Measurements from ENCODE around the gene RNF223.

Gene RNF223

DNA sequence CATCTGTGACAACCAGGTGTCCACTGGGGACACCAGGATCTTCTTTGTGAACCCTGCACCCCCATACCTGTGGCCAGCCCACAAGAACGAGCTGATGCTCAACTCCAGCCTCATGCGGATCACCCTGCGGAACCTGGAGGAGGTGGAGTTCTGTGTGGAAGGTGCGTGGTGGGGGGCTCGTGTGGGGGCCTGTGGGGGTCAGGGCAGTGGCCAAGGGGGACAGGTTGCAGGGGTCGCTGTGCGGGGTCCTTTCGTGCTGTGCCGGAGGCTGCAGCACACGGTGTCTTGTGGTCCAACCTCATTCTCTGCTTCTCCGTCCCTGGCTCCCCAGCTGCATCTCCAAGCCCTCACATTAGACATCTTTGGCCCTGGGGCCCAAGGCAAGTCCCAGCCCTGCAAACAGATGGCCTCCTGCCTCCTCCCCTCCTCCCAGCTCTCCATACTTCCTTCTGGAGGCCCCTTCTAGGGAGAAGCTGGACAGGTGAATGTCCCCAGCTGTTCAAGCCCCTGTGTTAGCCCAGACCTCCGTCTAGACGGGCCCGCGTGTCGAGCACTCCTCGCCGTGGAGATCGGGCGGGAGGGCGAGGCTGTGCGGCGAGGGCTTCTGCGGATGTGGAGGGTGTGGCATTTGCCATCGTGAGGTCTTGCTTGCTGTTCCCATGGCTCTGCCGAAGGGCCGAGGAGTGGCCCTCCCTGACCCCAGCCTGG lies 51.6 kb downstream of the RNF223 start:
- TF ChIP-seq, protein P1, sequence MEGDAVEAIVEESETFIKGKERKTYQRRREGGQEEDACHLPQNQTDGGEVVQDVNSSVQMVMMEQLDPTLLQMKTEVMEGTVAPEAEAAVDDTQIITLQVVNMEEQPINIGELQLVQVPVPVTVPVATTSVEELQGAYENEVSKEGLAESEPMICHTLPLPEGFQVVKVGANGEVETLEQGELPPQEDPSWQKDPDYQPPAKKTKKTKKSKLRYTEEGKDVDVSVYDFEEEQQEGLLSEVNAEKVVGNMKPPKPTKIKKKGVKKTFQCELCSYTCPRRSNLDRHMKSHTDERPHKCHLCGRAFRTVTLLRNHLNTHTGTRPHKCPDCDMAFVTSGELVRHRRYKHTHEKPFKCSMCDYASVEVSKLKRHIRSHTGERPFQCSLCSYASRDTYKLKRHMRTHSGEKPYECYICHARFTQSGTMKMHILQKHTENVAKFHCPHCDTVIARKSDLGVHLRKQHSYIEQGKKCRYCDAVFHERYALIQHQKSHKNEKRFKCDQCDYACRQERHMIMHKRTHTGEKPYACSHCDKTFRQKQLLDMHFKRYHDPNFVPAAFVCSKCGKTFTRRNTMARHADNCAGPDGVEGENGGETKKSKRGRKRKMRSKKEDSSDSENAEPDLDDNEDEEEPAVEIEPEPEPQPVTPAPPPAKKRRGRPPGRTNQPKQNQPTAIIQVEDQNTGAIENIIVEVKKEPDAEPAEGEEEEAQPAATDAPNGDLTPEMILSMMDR (IDR thresholded peaks at IDR 0.05; ENCODE audit: insufficient read depth, low read length, poor library complexity, severe bottlenecking), result no peak
- no peaks in the 10 kb centered on the region for H3K27me3 ChIP-seq (replicated peaks; ENCODE audit: control insufficient read depth, insufficient read depth, low read length)
- no peak for DNase-seq (ENCODE audit: extremely low read depth, insufficient read length)
- H3K36me3 ChIP-seq (ENCODE audit: control insufficient read depth, insufficient read depth, low read length), result no peaks in the 10 kb centered on the region
- no peak overlapping the region for H3K4me3 ChIP-seq (replicated peaks; ENCODE audit: low read depth, low read length)

DNA sequence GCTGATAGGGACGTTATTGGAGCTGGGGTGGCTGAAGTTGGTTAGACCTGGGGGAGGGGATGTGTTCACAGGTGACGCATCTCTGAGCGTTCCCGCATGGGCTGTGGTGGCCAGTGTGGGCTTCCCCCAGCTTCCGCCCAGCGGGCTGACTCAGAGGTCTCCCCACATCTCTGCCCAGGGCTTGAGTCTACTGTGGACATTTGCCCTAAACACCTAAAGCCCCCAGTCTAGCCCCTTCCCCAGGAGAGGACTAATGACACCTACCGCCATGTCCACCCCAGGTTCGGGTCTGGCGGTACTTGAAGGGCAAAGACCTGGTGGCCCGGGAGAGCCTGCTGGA lies 52.2 kb downstream of the RNF223 start:
- Histone ChIP-seq H3K36me3 (ENCODE audit: control insufficient read depth, insufficient read depth, low read length) (no peaks in the 10 kb centered on the region), H3K4me3 (replicated peaks; ENCODE audit: low read depth, low read length) (no peak overlapping the region), H3K27me3 (replicated peaks; ENCODE audit: control insufficient read depth, insufficient read depth, low read length) (no peaks in the 10 kb centered on the region)
- no peak for DNase-seq (ENCODE audit: extremely low read depth, insufficient read length)
- TF ChIP-seq, protein P1 (IDR thresholded peaks at IDR 0.05; ENCODE audit: insufficient read depth, low read length, poor library complexity, severe bottlenecking), result no peak

DNA sequence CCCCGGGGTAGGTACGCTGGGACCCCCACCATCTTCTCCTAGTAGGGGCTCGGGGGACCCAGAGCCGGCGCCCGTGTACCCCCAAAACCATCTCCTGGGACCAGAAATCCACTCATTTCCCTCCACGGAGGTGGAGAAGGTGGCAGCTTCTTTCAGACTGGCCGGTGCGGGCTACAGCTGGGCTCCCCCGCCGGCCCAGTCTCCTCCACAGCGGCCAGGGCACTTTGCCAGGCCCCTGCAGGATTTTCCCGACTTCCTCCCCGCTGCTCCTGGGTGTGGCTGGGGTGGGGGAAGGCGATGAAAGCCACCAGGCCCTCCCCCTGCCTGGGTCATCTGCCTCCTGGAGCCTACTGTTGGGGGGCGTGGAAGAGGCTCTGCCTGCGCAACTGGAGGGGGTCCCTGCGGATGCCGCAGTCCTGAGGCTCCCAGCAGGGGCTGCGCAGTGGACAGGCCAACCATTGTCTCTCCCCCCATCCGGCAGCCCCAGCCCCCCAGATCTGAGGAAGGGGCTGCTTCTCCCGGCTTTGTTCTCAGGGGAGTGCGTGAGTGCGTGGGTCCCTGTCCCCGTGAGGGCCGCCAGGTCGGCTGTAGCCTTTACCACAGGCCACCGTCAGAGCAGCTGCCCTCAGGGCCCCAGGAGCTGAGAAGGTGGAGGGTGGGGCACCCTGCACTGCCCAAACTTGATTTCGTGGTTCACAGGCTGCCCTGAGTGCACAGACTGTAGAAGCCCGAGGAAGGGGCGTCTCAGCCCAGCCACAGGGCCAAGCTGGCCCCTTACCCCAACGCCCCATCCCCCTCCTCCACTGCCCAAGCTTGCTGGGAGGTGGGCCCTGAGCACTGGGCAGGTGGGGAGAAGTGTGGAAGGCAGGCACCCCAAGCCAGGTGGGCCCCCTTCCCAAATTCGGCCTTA lies 52.8 kb downstream of the RNF223 start:
- DNase-seq (ENCODE audit: extremely low read depth, insufficient read length), result no peak
- TF ChIP-seq, protein P1 (IDR thresholded peaks at IDR 0.05; ENCODE audit: insufficient read depth, low read length, poor library complexity, severe bottlenecking), result no peak
- no peaks in the 10 kb centered on the region for H3K36me3 ChIP-seq (ENCODE audit: control insufficient read depth, insufficient read depth, low read length)
- H3K4me3 ChIP-seq (replicated peaks; ENCODE audit: low read depth, low read length), result peak overlapping the region; percentile 71
- no peaks in the 10 kb centered on the region for H3K27me3 ChIP-seq (replicated peaks; ENCODE audit: control insufficient read depth, insufficient read depth, low read length)
